Endothelial cell of umbilical vein (primary cell): ENCODE results near the gene KLF2. TPM values are rescaled to one million over a fixed set of nuclear protein-coding genes. Genes with fewer than 3 reads are reported as not detected.

Experiments used
- BruUV-seq: library from RNA; stranded (reverse); fragments of 400-500 nt; replicated peaks from 2 replicates; lab custom pipeline; 2021; lab: Mats Ljungman, UMichigan
- CTCF ChIA-PET: fragments of 300-600, 350-600 bp; sonication (Branson Sonifier 250); formaldehyde crosslinking; loops from one replicate; lab custom pipeline; 2021; ENCODE audit warnings: antibody characterized with exemption, inconsistent platforms; lab: Charles Lee
- POLR2A ChIA-PET: fragments of 300-600, 350-600 bp; sonication (Branson Sonifier 250); formaldehyde crosslinking; loops from one replicate; lab custom pipeline; 2021; ENCODE audit warnings: antibody characterized with exemption, inconsistent platforms; lab: Charles Lee
- DNase-seq: peaks from one replicate; pipeline ENCODE4 v3.0.0-alpha.2; 2011; ENCODE audit warnings: low read depth, low spot score
- FAIRE-seq: peaks from 2 replicates; lab custom pipeline; 2011; peaks lifted over from hg19 to GRCh38; lab: Jason Lieb, UNC
- H2AFZ ChIP-seq: 2 replicates; pipeline ENCODE4 v1.6.0; 2012; ENCODE audit warnings: low read depth, low read length, control low read depth, inconsistent platforms
- H3K27ac ChIP-seq: 2 replicates; pipeline ENCODE4 v1.5.1; 2011; ENCODE audit warnings: low read depth, mild to moderate bottlenecking, control low read depth, low read length, moderate library complexity; ENCODE audit not compliant: insufficient read depth
- H3K27me3 ChIP-seq, 2 experiments: 2 replicates each; pipeline versions ENCODE4 v1.6.0 to v1.6.1; 2011; ENCODE audit warnings: low read length in 2 of 2, mixed read lengths in 1 of 2; ENCODE audit not compliant: control insufficient read depth in 2 of 2, insufficient read depth in 2 of 2
- H3K36me3 ChIP-seq, 2 experiments: 2 replicates in 1 of 2; 3 replicates in 1 of 2; pipeline ENCODE4 v1.5.1; 2011; ENCODE audit warnings: low read length in 2 of 2, mild to moderate bottlenecking in 1 of 2, moderate library complexity in 1 of 2; ENCODE audit not compliant: control insufficient read depth in 2 of 2, insufficient read depth in 2 of 2; ENCODE audit errors: extremely low read depth in 1 of 2
- H3K4me1 ChIP-seq: 3 replicates; pipeline ENCODE4 v1.5.1; 2011; ENCODE audit warnings: mild to moderate bottlenecking, low read length; ENCODE audit not compliant: control insufficient read depth, insufficient read depth; ENCODE audit errors: extremely low read depth
- H3K4me2 ChIP-seq: 2 replicates; pipeline ENCODE4 v1.6.1; 2011; ENCODE audit warnings: low read length, control low read depth, mixed read lengths; ENCODE audit not compliant: insufficient read depth
- H3K4me3 ChIP-seq, 3 experiments: fragments of 200-600 bp in 1 of 3; sonication (generic), shearing (Covaris generic) in 1 of 3; replicated peaks in 1 of 3; 2 replicates each; pipeline ENCODE4 v1.5.1; 2011 to 2016; ENCODE audit warnings: control low read depth in 3 of 3, low read length in 3 of 3, mild to moderate bottlenecking in 2 of 3, inconsistent platforms in 1 of 3, low read depth in 1 of 3, moderate library complexity in 1 of 3; ENCODE audit not compliant: insufficient read depth in 1 of 3
- H3K79me2 ChIP-seq: 2 replicates; pipeline ENCODE4 v1.6.0; 2012; ENCODE audit warnings: low read length, inconsistent platforms; ENCODE audit not compliant: control insufficient read depth, insufficient read depth
- H3K9ac ChIP-seq: replicated peaks from 2 replicates; pipeline ENCODE3; 2011; ENCODE audit warnings: low read length, control low read depth; ENCODE audit not compliant: insufficient read depth; ENCODE audit errors: extremely low read depth
- H3K9me1 ChIP-seq: replicated peaks from 3 replicates; pipeline ENCODE4 v1.6.0; 2011; ENCODE audit warnings: mild to moderate bottlenecking, low read length; ENCODE audit not compliant: control insufficient read depth, insufficient read depth; ENCODE audit errors: extremely low read depth
- H3K9me3 ChIP-seq: replicated peaks from 2 replicates; pipeline ENCODE4 v1.5.1; 2012; ENCODE audit warnings: low read length, inconsistent platforms; ENCODE audit not compliant: control insufficient read depth, insufficient read depth
- H4K20me1 ChIP-seq: replicated peaks from 2 replicates; pipeline ENCODE3; 2011; ENCODE audit warnings: mild to moderate bottlenecking, low read length; ENCODE audit not compliant: control insufficient read depth, insufficient read depth; ENCODE audit errors: extremely low read depth
- EZH2 ChIP-seq: IDR thresholded peaks from 2 replicates; pipeline ENCODE4 v1.6.1; 2012; ENCODE audit warnings: borderline replicate concordance, low read depth, mild to moderate bottlenecking, moderate library complexity, low read length, inconsistent platforms; ENCODE audit not compliant: severe bottlenecking
- FOS ChIP-seq: IDR thresholded peaks from 2 replicates; pipeline ENCODE4 v1.6.1; 2011; ENCODE audit warnings: mild to moderate bottlenecking, low read length, moderate library complexity, borderline replicate concordance; ENCODE audit not compliant: insufficient read depth
- GATA2 ChIP-seq: IDR thresholded peaks from 2 replicates; pipeline ENCODE4 v1.7.0; 2011; ENCODE audit warnings: low read depth, mild to moderate bottlenecking, moderate library complexity, mixed read lengths, low read length; ENCODE audit not compliant: insufficient read length, insufficient read depth
- MYC ChIP-seq: IDR thresholded peaks from one replicate; pipeline ENCODE4 v1.6.1; 2011; ENCODE audit warnings: mild to moderate bottlenecking, low read depth, low read length
- POLR2A ChIP-seq: IDR thresholded peaks from 2 replicates; pipeline ENCODE4 v1.6.1; 2012; ENCODE audit warnings: low read depth, mild to moderate bottlenecking, control low read depth, low read length
- POLR2AphosphoS5 ChIP-seq: IDR thresholded peaks from 2 replicates; pipeline ENCODE4 v1.6.1; 2012; ENCODE audit warnings: low read depth, mild to moderate bottlenecking, control low read depth, low read length, moderate library complexity; ENCODE audit not compliant: insufficient read depth
- dilution Hi-C: fragments of 300-500 bp; cut with MboI; formaldehyde crosslinking; loops from one replicate; pipeline ENCODE4 v1.15.0; 2019; ENCODE audit warnings: low sequenced_read_pairs; ENCODE audit not compliant: extremely low pct_ligation_motif_present
- intact Hi-C: fragments of 100-400 bp; cut with micrococcal nuclease; formaldehyde crosslinking; loops from one replicate; pipeline ENCODE4 v1.10.0; 2022
- polyA plus RNA-seq, 4 experiments: library from polyadenylated mRNA; depleted of rRNA in 3 of 4; stranded (reverse) in 3 of 4; unstranded in 1 of 4; fragments of >200 nt; gene quantifications; 2 replicates each; pipeline versions ENCODE4 v1.2.1 to v1.2.3, GENCODE V29; 2011 to 2012; ENCODE audit warnings: missing spikeins in 1 of 4
- total RNA-seq: library from RNA; stranded (reverse); gene quantifications from 2 replicates; pipeline ENCODE4 v1.2.3, GENCODE V29; 2021

Gene KLF2
- total and polyA plus RNA-seq, 2 donors (not counting 3 experiments of a cell fraction or from before 2014, with no cell fraction given) = 23.4 to 30.3 TPM

DNA sequence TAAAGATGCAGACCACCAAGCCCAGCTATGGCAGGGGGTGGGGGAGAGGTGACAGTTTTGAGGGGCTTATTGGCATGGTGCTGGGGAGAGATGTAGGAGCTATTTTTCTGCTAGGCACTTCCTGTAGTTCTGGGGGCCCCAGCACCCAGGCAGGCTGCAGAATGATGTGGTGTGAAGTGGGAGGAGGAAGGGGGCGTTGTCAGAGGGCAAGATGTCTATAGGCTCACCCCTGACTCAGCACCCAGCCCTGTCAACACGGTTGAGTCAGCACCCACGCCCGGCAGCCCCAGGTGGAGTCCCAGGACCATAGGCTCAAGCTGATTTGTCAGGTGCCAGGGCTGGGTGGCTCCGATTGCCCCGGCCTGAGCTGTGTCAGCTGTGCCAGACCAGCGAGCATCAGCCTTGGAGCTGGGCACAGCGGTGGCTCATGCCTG, 5.8 kb downstream of the KLF2 start:
- H2AFZ ChIP-seq = no peak overlapping the region
- no peak for TF ChIP-seq EZH2
- TF ChIP-seq POLR2A = no peak
- peak; percentile 68 for TF ChIP-seq FOS
- peak; percentile 61 for TF ChIP-seq POLR2AphosphoS5
- dilution Hi-C loops (no loop called here), intact Hi-C loops (loop anchor here (1.0 kb wide), 1 partner anchor 8 kb away; no protein-coding TSS in a partner anchor)
- no peaks in the 10 kb centered on the region for H3K27me3 ChIP-seq
- no TSS peak for BruUV-seq
- H3K9me1 ChIP-seq = no peaks in the 10 kb centered on the region
- FAIRE-seq (peak; percentile 73), DNase-seq (peak; percentile 81)
- no peak overlapping the region for H3K4me3 ChIP-seq
- peaks cover 28% of the 10 kb centered on the region for H3K4me1 ChIP-seq
- no peaks in the 10 kb centered on the region for H3K9me3 ChIP-seq
- ChIA-PET POLR2A (interaction anchor here (0.9 to 2.9 kb wide), 4 partner anchors 9 to 121 kb away, joined by 6 to 12 read pairs (median 8); no protein-coding TSS in a partner anchor), CTCF (interaction anchor here (1.5 to 6.3 kb wide), 6 partner anchors 9 to 83 kb away, joined by 4 to 99 read pairs (median 6); no protein-coding TSS in a partner anchor)
- H3K36me3 ChIP-seq = no peaks in the 10 kb centered on the region
- no peak overlapping the region for H3K27ac ChIP-seq
- no peak overlapping the region for H3K4me2 ChIP-seq
- H4K20me1 ChIP-seq = no peaks in the 10 kb centered on the region
- no peak overlapping the region for H3K9ac ChIP-seq
- H3K79me2 ChIP-seq = peaks cover 19% of the 10 kb centered on the region

DNA sequence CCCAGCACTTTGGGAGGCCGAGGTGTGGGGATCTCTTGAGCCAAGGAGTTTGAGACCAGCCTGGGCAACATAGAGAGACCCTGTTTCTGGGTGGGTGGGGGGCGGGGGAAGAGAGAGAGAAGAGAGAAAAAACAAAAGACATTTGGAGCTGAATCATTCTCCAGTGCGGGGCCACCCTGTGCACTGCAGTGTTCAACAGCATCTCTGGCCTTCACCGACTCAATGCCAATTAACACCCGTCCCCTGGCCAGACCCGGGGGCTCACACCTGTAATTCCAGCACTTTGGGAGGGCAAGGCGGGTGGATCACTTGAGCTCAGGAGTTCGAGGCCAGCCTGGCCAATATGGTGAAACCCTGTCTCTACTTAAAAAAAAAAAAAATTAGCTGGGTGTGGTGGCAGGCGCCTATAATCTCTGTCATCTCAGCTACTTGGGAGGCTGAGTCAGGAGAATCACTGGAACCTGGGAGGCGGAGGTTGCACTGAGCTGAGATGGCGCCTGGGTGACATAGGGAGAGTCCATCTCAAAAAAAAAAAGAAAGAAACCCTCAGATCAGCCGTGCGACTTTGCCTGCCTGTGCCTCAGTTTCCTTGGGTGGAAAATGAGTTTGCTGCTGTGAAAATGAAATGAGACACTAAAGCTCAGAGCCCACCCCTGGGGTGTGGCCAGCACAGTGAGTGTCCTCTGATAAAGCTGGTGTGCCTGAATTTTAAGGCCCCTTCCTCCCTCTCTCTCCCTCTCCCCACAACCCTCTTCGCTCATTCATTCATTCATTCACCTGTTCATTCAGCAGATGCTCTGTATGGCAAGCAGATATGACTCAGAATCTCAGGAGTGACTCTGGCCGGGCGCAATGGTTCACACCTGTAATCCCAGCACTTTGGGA, 6.4 kb downstream of the KLF2 start:
- H3K4me3 ChIP-seq = no peak overlapping the region
- intact Hi-C loops = loop anchor here (1.0 kb wide), 1 partner anchor 7 kb away; no protein-coding TSS in a partner anchor
- DNase-seq (no peak), FAIRE-seq (peak; percentile 33)
- BruUV-seq = no TSS peak
- H4K20me1 ChIP-seq = no peaks in the 10 kb centered on the region
- H3K9me1 ChIP-seq = no peaks in the 10 kb centered on the region
- CTCF ChIA-PET = interaction anchor here (0.5 to 6.3 kb wide), 7 partner anchors 8 to 84 kb away, joined by 4 to 99 read pairs (median 6); no protein-coding TSS in a partner anchor
- no peak overlapping the region for H3K27ac ChIP-seq
- no peak overlapping the region for H2AFZ ChIP-seq
- no peak overlapping the region for H3K4me2 ChIP-seq
- peaks cover 28% of the 10 kb centered on the region for H3K4me1 ChIP-seq
- TF ChIP-seq MYC = no peak
- peak; percentile 23 for TF ChIP-seq GATA2
- POLR2A ChIA-PET = interaction anchor here (0.9 to 2.9 kb wide), 4 partner anchors 9 to 121 kb away, joined by 6 to 12 read pairs (median 8); no protein-coding TSS in a partner anchor
- no peaks in the 10 kb centered on the region for H3K36me3 ChIP-seq
- H3K9me3 ChIP-seq = no peaks in the 10 kb centered on the region
- H3K27me3 ChIP-seq = no peaks in the 10 kb centered on the region
- dilution Hi-C loops = no loop called here
- H3K79me2 ChIP-seq = peaks cover 14% of the 10 kb centered on the region
- H3K9ac ChIP-seq = no peak overlapping the region
